ENCODE results near the gene AQP12B. TPM values are rescaled to one million over a fixed set of nuclear protein-coding genes. Genes with fewer than 3 reads are reported as not detected.

Gene AQP12B
- total and polyA plus RNA-seq, 2 of the 13 experiments (the other 11 are each of a cell fraction or from before 2014, with no cell fraction given) = not detected

- H2AFZ ChIP-seq (ENCODE audit: low read length) = no peak overlapping the region
- ATAC-seq = no peak
- no TSS peak for BruUV-seq (replicated peaks)
- no peak for TF ChIP-seq MIER2 (CRISPR knock-in tag; IDR thresholded peaks at IDR 0.05)
- TF ChIP-seq ZBTB7A (CRISPR knock-in tag; IDR thresholded peaks at IDR 0.05) = no peak
- TF ChIP-seq RAD51 (IDR thresholded peaks at IDR 0.05; ENCODE audit: borderline replicate concordance) = peak; percentile 20; the same call in 1 of the 2 replicates
- WGBS (ENCODE audit: low lambda C conversion rate) = 42% methylated on average over 10 of the region's 10 CpGs
- peaks cover 34 to 87% of the 10 kb centered on the region in 2 experiments for H3K27me3 ChIP-seq (ENCODE audit: control insufficient read depth in 1 of 2, insufficient read depth in 2 of 2, low read length in 2 of 2)
- no peak overlapping the region for H3K27ac ChIP-seq (ENCODE audit: extremely low read length, insufficient read depth, low read length)
- H3K4me2 ChIP-seq (ENCODE audit: low read depth, low read length) = no peak overlapping the region
- in situ Hi-C loops (cut with HindIII; ENCODE audit: extremely low pct_ligation_motif_present, low pct_unique_long_range_greater_than_20kb) (loop anchor here (10.0 kb wide), 1 partner anchor 183 kb away; no protein-coding TSS in a partner anchor), intact Hi-C loops (cut with micrococcal nuclease; ENCODE audit: unreplicated experiment) (no loop called here)
- H3K9me3 ChIP-seq (ENCODE audit: low read length) = no peaks in the 10 kb centered on the region
- ChIA-PET CTCF (ENCODE audit: low intra/inter-chr PET ratio, low total read pairs) (no interaction called here), POLR2A (no interaction called here)
- no peaks in the 10 kb centered on the region for H3K36me3 ChIP-seq (replicated peaks in 1 of 2; ENCODE audit: control insufficient read depth in 1 of 2, insufficient read depth in 2 of 2, low read length in 2 of 2)
- DNase-seq (ENCODE audit: low spot score) = no peak
- H3K9ac ChIP-seq (ENCODE audit: insufficient read depth, low read depth, low read length) = no peak overlapping the region
- no peaks in the 10 kb centered on the region for H3K79me2 ChIP-seq (ENCODE audit: insufficient read depth, low read length)
- FAIRE-seq = no peak
- H4K20me1 ChIP-seq (ENCODE audit: insufficient read depth, low read length) = no peaks in the 10 kb centered on the region
- H3K4me1 ChIP-seq (ENCODE audit: insufficient read depth, low read length) = no peaks in the 10 kb centered on the region
- no peak overlapping the region for H3K4me3 ChIP-seq (replicated peaks in 1 of 3; ENCODE audit: insufficient read depth in 1 of 3, low read depth in 2 of 3, low read length in 3 of 3)
Observed at GRCh38 chr2:240707821-240708220, 25.1 kb upstream of the AQP12B start.

DNA sequence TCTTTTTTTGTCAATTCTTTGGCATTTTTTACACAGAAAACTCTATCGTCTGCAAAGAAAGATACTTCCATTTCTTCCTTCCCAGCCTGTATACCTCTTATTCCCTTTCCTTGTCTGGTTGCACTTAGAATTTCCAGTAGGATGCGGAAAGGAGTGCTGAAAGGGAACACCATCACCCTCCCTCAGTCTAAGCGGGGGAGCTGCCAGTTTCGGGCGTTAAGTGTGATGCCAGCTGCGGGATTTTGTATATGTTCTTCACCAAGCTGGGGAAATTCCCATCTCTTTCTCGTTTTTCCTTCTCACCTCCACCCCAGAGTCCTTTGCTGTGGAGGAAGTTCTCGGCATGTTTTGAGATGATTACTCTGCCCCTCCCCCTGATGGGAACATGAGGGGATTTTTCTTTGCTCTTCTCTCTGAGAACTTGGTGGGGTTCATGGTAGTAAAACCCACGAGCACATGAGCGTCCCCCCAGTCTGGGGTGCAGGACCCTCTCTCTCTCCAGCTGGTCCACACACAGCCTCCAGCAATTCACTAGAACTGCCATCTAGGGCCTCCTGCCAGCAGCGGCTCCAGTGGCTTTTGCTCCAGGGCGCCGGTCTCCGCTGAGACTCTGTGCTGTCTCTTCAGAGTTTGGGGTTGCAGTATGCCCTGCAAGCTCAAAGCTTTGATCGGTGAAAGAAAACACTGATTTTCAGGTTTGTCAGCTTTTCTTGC, 24.5 kb upstream of the AQP12B start:
- TF ChIP-seq EZH2 (conservative IDR thresholded peaks at IDR 0.05; ENCODE audit: low read depth, low read length) (peak; percentile 55), ZNF768 (CRISPR knock-in tag; IDR thresholded peaks at IDR 0.05) (no peak)
- CTCF ChIA-PET (ENCODE audit: low intra/inter-chr PET ratio, low total read pairs) = no interaction called here
- POLR2A ChIA-PET = no interaction called here
- Histone ChIP-seq H3K4me3 (replicated peaks in 1 of 3; ENCODE audit: insufficient read depth in 1 of 3, low read depth in 2 of 3, low read length in 3 of 3) (no peak overlapping the region), H3K9ac (ENCODE audit: insufficient read depth, low read depth, low read length) (no peak overlapping the region), H3K79me2 (ENCODE audit: insufficient read depth, low read length) (no peaks in the 10 kb centered on the region), H3K27me3 (ENCODE audit: control insufficient read depth in 1 of 2, insufficient read depth in 2 of 2, low read length in 2 of 2) (peaks cover 37 to 87% of the 10 kb centered on the region in 2 experiments), H4K20me1 (ENCODE audit: insufficient read depth, low read length) (no peaks in the 10 kb centered on the region), H3K9me3 (ENCODE audit: low read length) (no peaks in the 10 kb centered on the region), H3K27ac (ENCODE audit: extremely low read length, insufficient read depth, low read length) (no peak overlapping the region), H2AFZ (ENCODE audit: low read length) (no peak overlapping the region), H3K4me1 (ENCODE audit: insufficient read depth, low read length) (no peaks in the 10 kb centered on the region), H3K36me3 (replicated peaks in 1 of 2; ENCODE audit: control insufficient read depth in 1 of 2, insufficient read depth in 2 of 2, low read length in 2 of 2) (no peaks in the 10 kb centered on the region), H3K4me2 (ENCODE audit: low read depth, low read length) (no peak overlapping the region)
- DNase-seq (ENCODE audit: low spot score) (no peak), FAIRE-seq (no peak), ATAC-seq (no peak)
- 28% methylated on average over 15 of the region's 15 CpGs for WGBS (ENCODE audit: low lambda C conversion rate)
- intact Hi-C loops (cut with micrococcal nuclease; ENCODE audit: unreplicated experiment) = no loop called here
- in situ Hi-C loops (cut with HindIII; ENCODE audit: extremely low pct_ligation_motif_present, low pct_unique_long_range_greater_than_20kb) = loop anchor here (10.0 kb wide), 1 partner anchor 182 kb away; no protein-coding TSS in a partner anchor
- BruUV-seq (replicated peaks) = no TSS peak

Data from HepG2 (cell line).